Activated T-helper 9 cell treated with anti-CD3 and anti-CD28 coated beads, Interleukin-2, amount 50 U/mL, for 16 hours (primary cell): ENCODE measurements around the gene NME2.
"Not testable (repeated sequence)": the region's sequence is repeated elsewhere in the genome, so short reads cannot be mapped to it uniquely, and the experiment has no call there.

Source experiments
- DNase-seq: peaks from one replicate; pipeline ENCODE4 v3.0.0-alpha.2; 2020; ENCODE audit warnings: low read depth

The NME2 gene

GRCh38 chr17:51166198-51166986 lies at the start of gene NME2:
TSS of gene NME2 (plus strand) at chr17:51166411. CDS start at chr17:51166831, 420 bp downstream.
- DNase-seq = peak; percentile 52

GRCh38 chr17:51118330-51119195 lies 47.6 kb upstream of the NME2 start:
- no peak for DNase-seq

- peak; percentile 17 for DNase-seq
These were observed 46.5 kb upstream of the NME2 start for GRCh38 chr17:51119415-51120356.

- no peak for DNase-seq
These were observed 45.9 kb upstream of the NME2 start for GRCh38 chr17:51120357-51120738.

- DNase-seq = peak; percentile 87
These were observed 45.2 kb upstream of the NME2 start, which contains the start of gene SPAG9 for GRCh38 chr17:51120739-51121619. TSS of gene SPAG9 (minus strand) at chr17:51120868. CDS start at chr17:51120656, 212 bp downstream.

- DNase-seq = peak; percentile 80
These were observed 44.4 kb upstream of the NME2 start for GRCh38 chr17:51121620-51122472.

GRCh38 chr17:51122473-51123115 lies 43.6 kb upstream of the NME2 start:
- not testable (repeated sequence) for DNase-seq

GRCh38 chr17:51124640-51125503 lies 41.3 kb upstream of the NME2 start:
- DNase-seq = no peak

- no peak for DNase-seq
These were observed 38.1 kb upstream of the NME2 start for GRCh38 chr17:51128076-51128475.

GRCh38 chr17:51132964-51133319 lies 33.3 kb upstream of the NME2 start:
- no peak for DNase-seq

- no peak for DNase-seq
These were observed 32.8 kb upstream of the NME2 start for GRCh38 chr17:51133365-51133764.

GRCh38 chr17:51135956-51136355 lies 30.3 kb upstream of the NME2 start:
- no peak for DNase-seq

- DNase-seq = no peak
These were observed 23.6 kb upstream of the NME2 start for GRCh38 chr17:51142597-51142996.

- DNase-seq = no peak
These were observed 21.8 kb upstream of the NME2 start for GRCh38 chr17:51144266-51145022.

- DNase-seq = no peak
These were observed 18.6 kb upstream of the NME2 start for GRCh38 chr17:51147650-51148049.

- DNase-seq = no peak
These were observed 17.0 kb upstream of the NME2 start for GRCh38 chr17:51149163-51149562.

GRCh38 chr17:51150932-51151331 lies 15.3 kb upstream of the NME2 start:
- DNase-seq = no peak

- DNase-seq = no peak
These were observed 13.4 kb upstream of the NME2 start for GRCh38 chr17:51152766-51153209.
